HepG2 (cell line): ENCODE measurements around the gene PRR14. TPM values are rescaled to one million over a fixed set of nuclear protein-coding genes. Genes with fewer than 3 reads are reported as not detected.

Experiments
- ERF ChIP-seq: IDR thresholded peaks from 2 replicates; pipeline ENCODE4 v1.6.1; 2018; ENCODE audit warnings: missing biosample characterization, missing genetic modification reagents
- HOXA3 ChIP-seq: sonication (generic); formaldehyde crosslinking; IDR thresholded peaks from 2 replicates; pipeline ENCODE4 v1.5.0; 2020; ENCODE audit warnings: missing genetic modification reagents
- MAFK ChIP-seq, 2 experiments: IDR thresholded peaks in 1 of 2; conservative IDR thresholded peaks in 1 of 2; 2 replicates each; pipeline ENCODE4 v1.6.1; 2011; ENCODE audit warnings: improper control_type of control experiment in 2 of 2, low read length in 2 of 2
- SAP130 ChIP-seq: IDR thresholded peaks from 2 replicates; pipeline ENCODE4 v1.6.1; 2016; ENCODE audit warnings: low read depth
- SPEN ChIP-seq: sonication (generic); formaldehyde crosslinking; IDR thresholded peaks from 2 replicates; pipeline ENCODE4 v1.5.1; 2020; ENCODE audit warnings: low read depth, mild to moderate bottlenecking, missing genetic modification reagents
- polyA plus RNA-seq, 8 experiments: library from polyadenylated mRNA; depleted of rRNA in 3 of 8; stranded (reverse) in 7 of 8; unstranded in 1 of 8; fragments of >200 nt; fragmentation: Illumina TruSeq in 4 of 8; extraction: Trizol in 4 of 8; gene quantifications; 2 replicates each; pipeline versions ENCODE4 v1.2.1 to v1.2.3, GENCODE V29; 2011 to 2016; ENCODE audit warnings: low read depth in 4 of 8, missing spikeins in 1 of 8, mixed read lengths in 1 of 8; ENCODE audit not compliant: insufficient read depth in 1 of 8
- total RNA-seq, 5 experiments: library from RNA; depleted of rRNA; stranded (reverse); fragments of >200 nt; fragmentation: Illumina TruSeq; extraction: Trizol; gene quantifications; 2 replicates each; pipeline ENCODE4 v1.2.3, GENCODE V29; 2016; ENCODE audit warnings: low read depth in 1 of 5
- TF ChIP-seq, protein P1 (sequence below): sonication (generic); IDR thresholded peaks from 2 replicates; pipeline ENCODE4 v1.6.1; 2016; ENCODE audit warnings: low read depth, borderline replicate concordance
- TF ChIP-seq, protein P2 (sequence below): IDR thresholded peaks from 2 replicates; pipeline ENCODE4 v1.6.1; 2016; ENCODE audit warnings: low read depth, control low read depth
- TF ChIP-seq, protein P3 (sequence below): IDR thresholded peaks from 2 replicates; pipeline ENCODE4 v1.6.1; 2016

Gene PRR14
- total and polyA plus RNA-seq, 2 of the 13 experiments (the other 11 are each of a cell fraction or from before 2014, with no cell fraction given) = 8.4 to 11.0 TPM

DNA sequence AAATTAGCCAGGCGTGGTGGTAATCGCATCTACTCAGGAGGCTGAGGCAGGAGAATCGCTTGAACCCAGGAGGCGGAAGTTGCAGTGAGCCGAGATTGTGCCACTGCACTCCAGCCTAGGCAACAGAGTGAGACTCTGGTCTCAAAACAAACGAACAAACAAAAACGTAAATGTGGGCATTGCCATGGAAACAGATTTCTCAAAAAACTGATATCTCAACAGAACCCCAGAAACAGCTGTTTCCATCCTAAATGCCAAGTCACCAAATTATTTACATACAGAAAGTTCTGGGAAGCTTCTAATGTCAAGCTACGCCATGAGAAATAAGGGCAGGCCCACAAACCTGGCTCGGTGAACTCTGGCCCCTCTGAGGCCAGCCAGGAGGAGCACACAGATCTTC, 24.5 kb upstream of the PRR14 start (continued):
- TF ChIP-seq SAP130 (peak; percentile 31; the same call in 1 of the 2 replicates), ERF (CRISPR knock-in tag) (0 out of 2 replicates have a peak, but pooled peaks have one; percentile 23), SPEN (CRISPR knock-in tag) (peak; percentile 11; the same call in 1 of the 2 replicates), MAFK (conservative IDR thresholded peaks at IDR 0.05 in 1 of 2, IDR thresholded peaks at IDR 0.05 in 1 of 2; ENCODE audit: low read length in 2 of 2) (peak; percentile 1 to 31; a peak in 1 of 4 replicates), HOXA3 (CRISPR knock-in tag) (0 out of 2 replicates have a peak, but pooled peaks have one; percentile 1)
- TF ChIP-seq, protein P1, sequence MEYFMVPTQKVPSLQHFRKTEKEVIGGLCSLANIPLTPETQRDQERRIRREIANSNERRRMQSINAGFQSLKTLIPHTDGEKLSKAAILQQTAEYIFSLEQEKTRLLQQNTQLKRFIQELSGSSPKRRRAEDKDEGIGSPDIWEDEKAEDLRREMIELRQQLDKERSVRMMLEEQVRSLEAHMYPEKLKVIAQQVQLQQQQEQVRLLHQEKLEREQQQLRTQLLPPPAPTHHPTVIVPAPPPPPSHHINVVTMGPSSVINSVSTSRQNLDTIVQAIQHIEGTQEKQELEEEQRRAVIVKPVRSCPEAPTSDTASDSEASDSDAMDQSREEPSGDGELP = peak; percentile 25; the same call in 1 of the 2 replicates
- TF ChIP-seq, protein P2, sequence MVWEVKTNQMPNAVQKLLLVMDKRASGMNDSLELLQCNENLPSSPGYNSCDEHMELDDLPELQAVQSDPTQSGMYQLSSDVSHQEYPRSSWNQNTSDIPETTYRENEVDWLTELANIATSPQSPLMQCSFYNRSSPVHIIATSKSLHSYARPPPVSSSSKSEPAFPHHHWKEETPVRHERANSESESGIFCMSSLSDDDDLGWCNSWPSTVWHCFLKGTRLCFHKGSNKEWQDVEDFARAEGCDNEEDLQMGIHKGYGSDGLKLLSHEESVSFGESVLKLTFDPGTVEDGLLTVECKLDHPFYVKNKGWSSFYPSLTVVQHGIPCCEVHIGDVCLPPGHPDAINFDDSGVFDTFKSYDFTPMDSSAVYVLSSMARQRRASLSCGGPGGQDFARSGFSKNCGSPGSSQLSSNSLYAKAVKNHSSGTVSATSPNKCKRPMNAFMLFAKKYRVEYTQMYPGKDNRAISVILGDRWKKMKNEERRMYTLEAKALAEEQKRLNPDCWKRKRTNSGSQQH (CRISPR knock-in tag) = no peak
- TF ChIP-seq, protein P3, sequence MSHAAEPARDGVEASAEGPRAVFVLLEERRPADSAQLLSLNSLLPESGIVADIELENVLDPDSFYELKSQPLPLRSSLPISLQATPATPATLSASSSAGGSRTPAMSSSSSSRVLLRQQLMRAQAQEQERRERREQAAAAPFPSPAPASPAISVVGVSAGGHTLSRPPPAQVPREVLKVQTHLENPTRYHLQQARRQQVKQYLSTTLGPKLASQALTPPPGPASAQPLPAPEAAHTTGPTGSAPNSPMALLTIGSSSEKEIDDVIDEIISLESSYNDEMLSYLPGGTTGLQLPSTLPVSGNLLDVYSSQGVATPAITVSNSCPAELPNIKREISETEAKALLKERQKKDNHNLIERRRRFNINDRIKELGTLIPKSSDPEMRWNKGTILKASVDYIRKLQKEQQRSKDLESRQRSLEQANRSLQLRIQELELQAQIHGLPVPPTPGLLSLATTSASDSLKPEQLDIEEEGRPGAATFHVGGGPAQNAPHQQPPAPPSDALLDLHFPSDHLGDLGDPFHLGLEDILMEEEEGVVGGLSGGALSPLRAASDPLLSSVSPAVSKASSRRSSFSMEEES (CRISPR knock-in tag) = no peak
